NOMO-1 treated with DMSO at 0.1 percent for 48 hours (cell line): Measurements from ENCODE around the gene NUP58.
"Not testable (repeated sequence)": the region's sequence is repeated elsewhere in the genome, so short reads cannot be mapped to it uniquely, and the experiment has no call there.

Experiments
- DNase-seq: peaks from one replicate; lab custom pipeline; 2025; ENCODE audit not compliant: unreplicated experiment; lab: John Stamatoyannopoulos, UW

Gene NUP58

DNA sequence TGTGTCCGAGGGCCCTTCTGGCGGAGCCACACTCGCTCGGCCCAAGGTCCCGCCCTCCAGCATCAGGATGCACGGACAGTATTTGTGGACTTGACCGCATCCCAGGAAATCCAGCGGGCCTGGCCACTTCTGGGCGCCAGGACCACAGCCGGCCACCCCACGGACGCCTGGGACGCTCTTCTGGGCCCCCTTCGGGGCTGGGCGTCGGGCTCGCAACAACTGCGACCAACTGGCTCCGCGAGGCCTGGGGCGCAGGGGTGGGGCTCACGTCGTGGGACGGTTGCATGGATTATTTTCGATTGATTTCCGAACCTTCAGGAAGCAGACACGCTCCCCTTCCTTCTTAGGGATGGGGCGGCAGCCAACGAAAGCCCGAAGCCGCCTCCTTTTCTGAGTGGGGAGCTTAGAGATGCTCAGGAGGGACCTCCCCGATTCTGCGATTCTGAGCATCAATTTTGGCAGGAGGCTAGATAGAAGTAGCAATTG, 521 bp upstream of the NUP58 start:
- DNase-seq: no peak

DNA sequence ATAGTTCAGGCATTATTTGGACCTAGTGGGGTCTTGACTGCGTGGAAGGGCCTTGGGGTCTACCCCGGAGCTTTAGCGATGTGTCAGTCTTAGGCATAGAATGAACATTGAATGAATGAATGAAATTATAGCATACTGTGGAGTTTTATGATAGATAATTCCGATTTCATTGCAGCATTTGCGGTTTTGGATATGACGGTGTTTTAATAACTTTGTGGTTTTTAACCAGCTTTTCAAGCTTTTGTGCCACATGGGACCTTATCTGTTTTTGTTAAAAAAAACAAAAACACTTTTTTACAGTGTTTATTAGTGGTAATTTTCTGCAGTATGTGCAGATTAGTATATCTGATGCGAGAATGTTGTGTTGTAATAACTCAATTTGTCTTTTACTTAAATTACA, 696 bp downstream of the NUP58 start:
- no peak for DNase-seq

DNA sequence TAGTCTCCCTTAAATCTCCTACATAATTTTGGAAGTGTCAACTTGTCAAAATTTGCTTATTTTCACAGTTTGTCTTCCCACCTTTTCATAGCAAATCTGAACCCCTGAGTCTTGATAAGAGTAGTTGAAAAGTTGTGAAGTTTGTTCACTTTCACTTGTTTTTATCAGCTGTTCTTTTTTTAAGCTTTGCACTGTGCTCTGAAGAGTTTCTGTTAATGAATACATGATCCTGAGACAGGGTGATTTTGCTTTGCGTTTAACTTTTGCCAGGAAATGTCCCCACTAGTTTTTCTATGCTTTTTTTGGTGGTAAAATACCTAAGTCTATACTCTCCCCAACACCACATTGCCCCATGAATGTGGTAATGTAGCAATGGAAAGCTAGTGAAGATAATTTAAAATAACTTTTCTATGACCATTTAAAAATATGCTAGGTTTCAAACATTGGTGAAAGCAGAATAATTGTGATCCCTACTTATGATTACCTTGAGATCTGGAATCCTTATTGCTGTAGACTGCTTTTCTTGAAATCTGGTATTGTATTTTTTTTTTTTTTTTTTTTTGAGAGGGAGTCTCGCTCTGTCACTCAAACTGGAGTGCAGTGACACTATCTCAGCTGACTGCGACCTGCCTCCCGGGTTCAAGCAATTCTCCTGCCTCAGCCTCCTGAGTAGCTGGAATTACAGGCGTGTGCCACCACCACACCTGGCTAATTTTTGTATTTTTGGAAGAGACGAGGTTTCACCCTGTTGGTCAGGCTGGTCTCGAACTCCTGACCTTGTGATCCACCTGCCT, 5.4 kb downstream of the NUP58 start:
- no peak for DNase-seq

DNA sequence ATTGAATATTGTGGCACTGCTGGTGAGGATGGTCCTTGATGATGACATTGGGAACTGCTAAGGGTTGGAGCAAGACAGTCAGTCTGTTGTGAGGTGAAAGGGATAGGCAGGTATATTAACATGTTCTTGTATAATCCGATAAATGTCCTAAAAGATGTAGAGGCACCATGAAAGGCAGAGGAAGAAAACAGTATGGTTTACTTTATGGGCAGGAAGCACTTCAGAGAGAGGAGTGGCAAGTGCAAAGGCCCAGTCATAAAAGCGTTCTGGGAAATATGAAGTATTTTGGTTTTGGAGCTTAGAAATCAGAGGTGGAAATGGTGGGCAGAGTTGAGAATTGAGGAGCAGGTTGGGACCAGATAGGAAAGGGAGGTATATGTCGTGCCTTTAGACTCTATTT, 9.5 kb downstream of the NUP58 start:
- DNase-seq: no peak

DNA sequence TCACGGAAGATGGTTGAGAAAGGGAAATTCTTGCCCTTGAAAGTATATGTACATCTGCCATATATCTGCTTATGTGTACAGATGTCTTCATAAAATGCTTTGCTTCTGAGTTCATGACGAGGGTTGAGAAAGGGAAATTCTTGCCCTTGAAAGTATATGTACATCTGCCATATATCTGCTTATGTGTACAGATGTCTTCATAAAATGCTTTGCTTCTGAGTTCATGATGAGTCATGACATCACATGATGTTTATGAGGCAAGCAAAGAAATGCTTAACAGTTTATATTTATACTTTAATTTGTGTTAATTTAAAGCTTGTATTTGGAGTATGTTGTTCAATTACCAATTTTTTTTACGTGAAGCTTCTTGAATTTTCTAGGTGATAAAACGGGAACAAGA, 17.5 kb downstream of the NUP58 start:
- not testable (repeated sequence) for DNase-seq

DNA sequence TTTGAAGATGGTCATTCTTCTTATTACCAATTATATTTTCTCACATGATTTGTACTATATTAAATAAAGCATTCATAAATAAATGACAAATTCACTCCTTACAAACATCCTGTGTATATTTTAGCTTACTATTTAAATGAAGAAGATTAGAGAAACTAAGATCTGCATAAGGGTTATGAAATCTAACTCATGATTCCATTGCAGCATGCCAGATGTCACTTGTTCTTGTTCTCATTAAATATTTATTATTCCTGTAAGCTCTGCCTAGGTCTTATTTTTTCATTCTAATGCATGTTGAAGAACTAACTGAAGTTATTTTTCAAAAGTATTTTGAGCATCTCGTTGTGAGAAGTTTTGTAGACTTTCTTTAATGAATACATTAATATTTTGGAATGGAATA, 18.3 kb downstream of the NUP58 start:
- no peak for DNase-seq

DNA sequence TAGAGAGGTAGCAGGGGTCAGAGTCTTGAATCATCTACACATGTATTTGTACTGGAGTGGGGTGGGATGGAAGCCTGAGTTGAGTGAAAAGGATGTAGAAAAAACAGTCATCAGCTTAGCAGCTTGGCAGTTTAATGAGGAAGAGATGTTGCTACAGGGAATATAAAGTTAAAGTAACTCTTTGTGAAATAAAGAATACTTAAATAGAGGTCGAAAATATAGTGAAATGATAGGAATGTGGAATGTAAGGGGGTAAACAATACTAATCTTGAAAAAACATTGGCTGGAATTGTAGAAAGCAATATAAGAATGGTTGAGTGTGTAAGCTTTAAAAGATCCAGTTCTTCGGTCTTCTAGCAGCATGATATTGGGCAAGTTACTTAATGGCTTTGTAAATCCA, 22.7 kb downstream of the NUP58 start:
- no peak for DNase-seq

DNA sequence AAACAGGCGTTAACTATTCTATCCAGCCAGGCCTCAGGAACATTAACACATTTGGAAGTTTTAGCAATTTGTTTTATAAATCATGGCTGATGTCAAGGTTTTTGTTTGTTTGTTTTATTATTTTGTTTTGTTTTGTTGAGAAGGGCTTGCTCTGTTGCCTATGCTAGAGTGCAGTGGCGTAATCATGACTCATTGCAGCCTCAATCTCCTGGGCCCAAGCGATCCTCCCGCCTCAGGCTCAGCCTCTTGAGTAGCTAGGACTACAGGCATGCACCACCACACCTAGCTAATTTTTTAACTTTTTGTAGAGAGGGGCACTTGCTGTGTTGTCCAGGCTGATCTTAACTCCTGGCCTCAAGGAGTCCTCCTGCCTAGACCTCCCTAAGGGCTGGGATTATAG, 28.3 kb downstream of the NUP58 start:
- no peak for DNase-seq

DNA sequence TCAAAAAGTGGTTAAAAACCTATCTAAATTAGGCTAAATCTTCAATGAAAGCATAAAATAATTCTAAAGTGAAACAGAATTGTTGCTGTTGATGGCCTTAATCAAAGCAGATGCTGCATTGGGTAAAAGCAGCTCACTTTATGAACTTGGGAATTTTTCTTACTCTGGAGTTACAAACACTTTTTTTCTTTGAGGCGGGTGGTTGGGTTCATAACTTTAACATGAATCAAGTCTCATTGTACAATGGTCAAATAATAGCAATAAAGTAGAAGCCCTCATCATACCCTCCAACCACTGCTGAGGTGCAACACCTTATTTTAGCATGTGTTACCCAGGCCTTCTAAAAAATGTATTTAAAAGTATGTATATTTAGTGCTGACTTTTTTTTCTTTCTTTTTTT, 29.1 kb downstream of the NUP58 start:
- DNase-seq: no peak

DNA sequence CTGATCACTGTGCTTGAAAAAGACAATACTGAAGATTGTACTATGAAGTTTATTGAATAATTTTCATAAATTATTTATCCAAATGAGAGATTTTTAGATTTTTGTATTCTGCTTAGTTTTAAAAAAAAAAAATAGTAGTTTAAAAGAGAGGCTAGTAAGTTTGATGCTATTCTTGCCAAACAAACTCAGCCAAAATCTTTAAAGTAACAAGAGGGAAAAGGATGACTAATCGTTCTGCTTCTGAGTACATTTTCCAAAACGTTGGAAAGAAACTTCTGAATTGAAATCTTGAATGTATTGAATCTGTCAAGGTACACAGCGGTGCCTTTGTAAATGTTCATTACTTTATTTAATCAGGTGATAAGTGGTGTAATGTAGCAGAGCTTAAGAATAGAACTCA, 34.4 kb downstream of the NUP58 start:
- DNase-seq: no peak

DNA sequence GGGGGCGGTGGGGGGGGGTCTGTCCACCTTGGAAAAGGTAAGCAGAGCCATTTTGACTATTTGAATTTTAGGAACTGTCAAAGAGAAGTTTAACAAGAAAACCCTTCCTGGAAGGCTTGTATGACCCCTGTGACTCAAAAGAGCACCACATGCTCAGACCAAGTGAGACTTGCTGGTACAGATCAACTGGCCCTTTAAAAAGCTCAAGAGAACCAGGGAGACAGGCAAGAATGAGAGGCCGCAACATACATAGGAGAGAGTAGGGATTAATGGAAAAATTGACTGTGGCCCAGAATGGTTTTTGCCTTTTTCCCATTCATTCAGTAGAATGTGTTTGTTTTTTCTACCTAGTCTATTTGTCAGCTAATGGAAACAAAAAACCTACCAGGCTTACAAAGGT, 44.2 kb downstream of the NUP58 start:
- DNase-seq: no peak

DNA sequence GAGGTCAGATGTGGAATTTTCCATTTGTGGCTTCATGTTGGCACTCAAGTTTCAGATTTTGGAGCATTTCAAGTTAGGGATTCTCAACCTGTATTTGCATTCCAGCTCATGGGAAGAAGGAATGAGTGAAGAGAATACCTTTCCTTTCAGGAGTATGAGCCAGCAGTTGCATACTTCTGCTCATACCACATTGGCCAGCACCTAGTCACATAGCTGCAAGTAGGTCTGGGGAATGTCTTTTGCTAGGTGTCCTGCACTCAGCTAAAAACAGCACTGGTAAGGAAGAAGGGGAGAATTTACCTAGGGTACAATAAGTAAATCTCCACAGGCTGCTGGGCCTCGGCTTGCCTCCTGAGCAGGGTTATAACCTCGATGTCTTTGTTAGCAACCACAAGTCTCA, 45.7 kb downstream of the NUP58 start:
- DNase-seq: no peak

DNA sequence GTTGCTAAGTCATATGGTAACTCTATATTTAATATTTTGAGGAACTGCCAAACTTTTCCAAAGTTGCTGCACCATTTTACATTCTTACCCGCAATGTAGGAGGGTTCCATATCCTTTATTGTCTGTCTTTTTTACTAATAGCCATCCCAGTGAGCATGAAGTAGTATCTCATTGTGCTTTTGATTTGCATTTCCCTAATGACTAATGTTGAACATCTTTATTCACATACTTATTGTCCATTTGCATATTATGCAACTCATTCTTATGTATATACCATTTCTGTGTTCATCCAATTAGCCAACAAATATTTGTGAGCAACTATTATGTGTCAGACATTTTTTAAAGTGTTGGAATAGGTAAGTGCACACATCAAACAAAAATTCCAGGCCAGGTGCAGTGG, 50.0 kb downstream of the NUP58 start:
- DNase-seq: no peak

DNA sequence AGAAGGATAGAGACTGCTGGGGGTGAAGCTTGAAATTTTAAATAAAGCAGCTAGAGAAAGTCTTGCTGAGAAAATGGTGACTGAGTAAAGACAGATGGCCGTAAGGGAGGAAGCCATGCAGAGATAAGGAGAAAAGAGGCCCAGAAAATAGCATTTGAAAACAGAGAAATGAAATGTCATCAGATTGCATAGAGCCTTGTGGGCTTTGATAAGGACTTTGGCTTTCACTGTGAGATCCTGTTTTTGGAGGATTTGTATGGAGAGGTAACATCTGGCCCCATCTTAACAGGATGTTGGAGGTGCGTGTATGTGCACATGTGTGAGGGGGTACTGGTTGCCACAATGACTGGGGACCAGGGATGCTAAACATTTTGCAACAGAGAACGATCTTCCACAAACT, 50.8 kb downstream of the NUP58 start:
- no peak for DNase-seq

DNA sequence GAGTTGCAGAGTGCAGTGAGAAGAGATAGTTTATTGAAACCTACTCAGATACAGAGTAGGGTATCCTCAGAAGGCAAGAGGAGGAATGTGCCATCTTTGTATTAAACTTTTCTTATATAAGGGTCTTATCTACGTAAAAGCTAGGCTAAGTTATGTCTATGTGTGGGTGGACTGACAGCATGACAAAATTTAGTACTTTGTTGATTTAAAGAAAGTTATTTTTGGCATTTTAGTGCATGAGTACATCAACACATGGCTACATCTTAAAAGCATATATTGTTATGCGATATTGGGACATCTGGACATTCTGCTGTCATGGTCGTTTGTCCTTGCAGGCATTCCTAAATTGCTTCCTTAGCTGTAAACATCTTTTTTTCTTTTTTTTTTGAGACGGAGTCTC, 51.4 kb downstream of the NUP58 start:
- DNase-seq: no peak

DNA sequence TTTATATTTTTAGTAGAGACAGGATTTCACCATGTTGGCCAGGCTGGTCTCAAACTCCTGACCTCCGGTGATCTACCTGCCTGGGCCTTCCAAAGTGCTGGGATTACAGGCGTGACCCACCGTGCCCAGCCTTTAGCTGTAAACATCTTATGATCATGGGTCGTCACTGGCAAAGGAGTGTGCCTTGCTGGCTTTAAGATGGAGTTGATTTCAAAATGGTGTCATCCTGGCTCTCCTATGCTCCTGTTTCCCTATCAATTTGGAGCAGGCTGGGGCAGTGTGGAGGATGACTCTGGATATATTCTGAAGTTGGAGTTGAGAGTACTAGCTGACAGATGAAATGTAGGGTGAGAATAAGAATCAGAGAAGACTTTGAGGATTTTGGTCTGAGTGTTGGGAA, 51.9 kb downstream of the NUP58 start:
- no peak for DNase-seq

DNA sequence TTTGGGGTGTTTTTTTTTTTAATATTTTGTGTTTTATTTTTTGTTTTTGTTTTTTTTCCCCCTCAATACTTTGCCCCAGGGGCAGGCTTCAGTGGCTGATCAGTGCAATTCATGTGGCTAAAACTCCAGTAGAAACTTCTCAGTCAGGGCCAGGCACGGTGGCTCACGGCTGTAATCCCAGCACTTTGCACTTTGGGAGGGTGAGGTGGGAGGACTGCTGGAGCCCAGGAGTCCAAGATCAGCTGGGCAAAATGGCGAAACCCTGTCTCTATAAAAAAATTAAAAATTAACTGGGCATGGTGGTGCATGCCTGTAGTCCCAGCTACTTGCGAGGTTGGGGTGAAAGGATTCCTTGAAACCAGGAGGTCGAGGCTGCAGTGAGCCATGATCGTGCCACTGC, 53.0 kb downstream of the NUP58 start:
- DNase-seq: no peak

DNA sequence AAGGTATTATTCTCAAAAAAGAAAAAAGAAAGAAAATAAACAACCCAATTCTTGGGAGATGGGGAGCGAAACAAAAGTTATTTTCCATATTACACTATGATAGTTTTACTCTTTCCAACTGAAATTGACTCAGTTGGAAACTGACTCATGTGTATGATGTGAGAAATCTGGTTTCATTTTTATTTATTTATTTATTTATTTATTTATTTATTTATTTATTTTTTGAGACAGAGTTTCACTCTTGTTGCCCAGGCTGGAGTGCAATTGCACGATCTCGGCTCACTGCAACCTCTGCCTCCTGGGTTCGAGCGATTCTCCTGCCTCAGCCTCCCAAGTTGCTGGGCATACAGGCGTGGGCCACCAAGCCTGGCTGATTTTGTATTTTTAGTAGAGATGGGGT, 59.0 kb downstream of the NUP58 start:
- not testable (repeated sequence) for DNase-seq

DNA sequence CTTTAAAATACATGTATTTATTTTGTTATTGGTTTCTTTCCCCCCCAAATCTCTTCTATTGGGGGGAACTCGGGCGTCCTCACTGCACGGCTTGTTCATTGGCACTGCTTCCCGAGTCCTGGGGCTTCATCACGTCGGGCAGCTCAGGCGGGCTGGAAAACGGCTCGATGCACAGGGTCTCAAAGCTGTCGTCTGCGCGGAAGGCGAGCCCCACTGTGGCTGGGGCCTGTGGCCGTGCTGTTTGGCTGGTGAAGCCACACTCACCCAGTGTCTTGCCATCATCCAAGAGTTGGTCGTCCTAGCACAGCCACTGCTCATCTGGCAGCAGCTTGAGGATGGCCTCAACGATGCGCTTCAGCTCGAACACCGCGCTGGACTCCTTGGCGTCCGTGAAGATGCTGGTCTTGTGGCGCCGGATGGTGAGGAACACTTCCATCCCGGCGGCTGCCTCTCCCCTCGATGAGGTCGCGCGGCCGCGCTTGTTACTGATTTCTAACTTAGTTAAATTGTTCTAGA, 64.4 kb downstream of the NUP58 start:
- DNase-seq: no peak

DNA sequence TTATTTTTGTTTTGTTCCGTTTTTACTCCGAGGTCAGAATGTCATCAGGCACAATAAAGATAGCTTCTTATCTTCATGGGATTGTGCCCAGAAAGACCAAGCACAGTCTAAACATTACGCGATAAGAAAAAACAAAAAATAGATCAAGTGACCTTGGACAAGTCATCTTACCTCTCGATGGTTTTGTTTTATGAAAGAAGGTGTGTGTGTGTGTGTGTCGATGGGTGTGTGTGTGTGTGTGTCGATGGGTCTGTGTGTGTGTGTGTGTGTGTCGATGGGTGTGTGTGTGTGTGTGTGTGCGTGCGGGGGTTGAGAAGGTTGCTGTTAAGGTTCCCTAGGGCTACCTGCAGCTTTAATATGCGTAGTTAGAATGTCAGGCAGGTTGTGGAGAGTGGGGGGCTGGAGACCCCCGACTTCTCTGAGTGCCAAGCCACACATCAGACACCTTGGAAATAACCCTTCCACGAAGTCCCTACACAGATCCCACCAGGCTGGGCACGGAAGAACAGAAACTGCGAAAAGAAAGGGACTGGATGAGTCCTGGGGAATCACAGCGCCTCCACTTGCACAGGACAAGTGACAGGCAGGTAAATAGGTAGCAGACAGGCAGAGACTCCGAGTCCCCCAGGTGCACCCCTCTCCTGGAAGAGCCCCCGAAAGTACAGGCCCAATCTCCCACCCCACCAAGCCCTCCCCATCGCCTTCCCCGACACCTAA, 69.9 kb downstream of the NUP58 start:
- no peak for DNase-seq

DNA sequence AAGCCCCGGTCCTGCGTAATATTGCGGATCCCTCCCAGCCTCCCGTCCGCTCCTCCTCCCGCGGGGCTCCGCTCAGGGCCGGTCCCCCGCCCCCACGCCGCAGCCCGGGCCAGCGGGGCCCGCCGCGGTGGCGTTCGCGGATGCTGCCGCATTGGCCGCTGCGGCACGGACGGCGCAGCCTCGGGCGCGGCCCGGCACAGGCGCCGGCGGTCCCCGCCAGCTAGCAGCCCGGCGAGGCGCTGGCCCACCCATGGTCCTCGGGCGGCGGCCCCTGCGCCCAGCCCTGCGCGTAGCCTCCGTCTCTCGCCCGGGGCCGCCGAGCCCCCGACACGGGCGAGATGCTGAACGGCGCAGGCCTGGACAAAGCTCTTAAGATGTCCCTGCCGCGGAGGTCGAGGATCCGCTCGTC, 70.5 kb downstream of the NUP58 start, which contains the start of gene ATP8A2:
Gene ATP8A2, plus strand, starts transcription at position 100 of the 409 bp plus-strand sequence. Its CDS starts 239 bp downstream, at position 339.
- no peak for DNase-seq
